ENCODE results near the gene ENDOU.

The ENDOU gene

DNA sequence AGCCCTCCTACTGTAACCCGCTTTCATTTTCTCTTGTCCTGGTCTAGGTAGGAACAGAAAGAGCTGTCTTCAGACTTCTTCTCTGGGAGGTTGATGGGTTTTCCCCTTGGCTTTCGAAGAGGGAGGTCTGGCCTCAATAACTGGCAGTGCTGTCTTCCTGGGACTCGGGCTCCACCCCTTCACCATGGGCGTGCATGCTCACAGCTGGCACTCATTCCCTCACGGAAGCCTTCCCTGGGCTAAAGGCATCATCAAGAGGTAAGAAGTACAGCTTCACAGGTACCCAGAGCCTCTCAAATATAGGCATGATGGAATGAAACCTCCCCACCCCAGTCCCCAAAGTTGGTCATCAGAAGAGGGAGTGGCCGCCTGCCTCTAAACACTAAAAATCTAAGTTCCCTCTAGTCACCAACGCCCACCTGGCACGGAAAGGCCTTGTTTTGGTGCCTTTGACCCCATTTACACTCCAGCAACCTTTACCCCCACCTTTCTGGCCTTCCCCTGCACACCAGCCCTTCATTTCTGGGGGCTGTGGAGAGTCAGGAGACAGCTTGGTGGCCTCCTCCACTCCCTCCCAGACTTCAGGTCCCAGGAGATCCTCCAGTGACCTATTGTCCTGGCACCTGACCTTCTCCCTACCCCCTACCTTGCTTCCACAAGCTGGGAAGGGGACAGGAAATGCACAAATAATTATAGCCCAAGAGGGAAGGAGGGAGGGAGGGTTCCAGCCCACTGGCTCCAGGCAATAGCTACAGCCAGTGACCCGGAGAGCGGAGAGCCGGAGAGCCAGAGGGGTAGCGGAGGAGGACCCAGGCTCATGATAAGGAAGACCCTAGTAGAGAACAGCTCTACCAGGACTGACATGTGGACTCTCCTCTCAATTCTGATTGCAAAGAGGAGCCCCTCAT lies 30.6 kb upstream of the ENDOU start:
- TF ChIP-seq, protein P1, sequence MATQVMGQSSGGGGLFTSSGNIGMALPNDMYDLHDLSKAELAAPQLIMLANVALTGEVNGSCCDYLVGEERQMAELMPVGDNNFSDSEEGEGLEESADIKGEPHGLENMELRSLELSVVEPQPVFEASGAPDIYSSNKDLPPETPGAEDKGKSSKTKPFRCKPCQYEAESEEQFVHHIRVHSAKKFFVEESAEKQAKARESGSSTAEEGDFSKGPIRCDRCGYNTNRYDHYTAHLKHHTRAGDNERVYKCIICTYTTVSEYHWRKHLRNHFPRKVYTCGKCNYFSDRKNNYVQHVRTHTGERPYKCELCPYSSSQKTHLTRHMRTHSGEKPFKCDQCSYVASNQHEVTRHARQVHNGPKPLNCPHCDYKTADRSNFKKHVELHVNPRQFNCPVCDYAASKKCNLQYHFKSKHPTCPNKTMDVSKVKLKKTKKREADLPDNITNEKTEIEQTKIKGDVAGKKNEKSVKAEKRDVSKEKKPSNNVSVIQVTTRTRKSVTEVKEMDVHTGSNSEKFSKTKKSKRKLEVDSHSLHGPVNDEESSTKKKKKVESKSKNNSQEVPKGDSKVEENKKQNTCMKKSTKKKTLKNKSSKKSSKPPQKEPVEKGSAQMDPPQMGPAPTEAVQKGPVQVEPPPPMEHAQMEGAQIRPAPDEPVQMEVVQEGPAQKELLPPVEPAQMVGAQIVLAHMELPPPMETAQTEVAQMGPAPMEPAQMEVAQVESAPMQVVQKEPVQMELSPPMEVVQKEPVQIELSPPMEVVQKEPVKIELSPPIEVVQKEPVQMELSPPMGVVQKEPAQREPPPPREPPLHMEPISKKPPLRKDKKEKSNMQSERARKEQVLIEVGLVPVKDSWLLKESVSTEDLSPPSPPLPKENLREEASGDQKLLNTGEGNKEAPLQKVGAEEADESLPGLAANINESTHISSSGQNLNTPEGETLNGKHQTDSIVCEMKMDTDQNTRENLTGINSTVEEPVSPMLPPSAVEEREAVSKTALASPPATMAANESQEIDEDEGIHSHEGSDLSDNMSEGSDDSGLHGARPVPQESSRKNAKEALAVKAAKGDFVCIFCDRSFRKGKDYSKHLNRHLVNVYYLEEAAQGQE (IDR thresholded peaks at IDR 0.05; ENCODE audit: insufficient read depth in 1 of 2, low read depth in 2 of 2, low read length in 2 of 2): no peak
- TF ChIP-seq TAF1 (IDR thresholded peaks at IDR 0.05; ENCODE audit: borderline replicate concordance, insufficient read depth, low read length) (no peak), POLR2AphosphoS5 (IDR thresholded peaks at IDR 0.05; ENCODE audit: low read depth, low read length) (no peak), SIN3A (IDR thresholded peaks at IDR 0.05; ENCODE audit: borderline replicate concordance, insufficient read depth, low read length) (no peak)

DNA sequence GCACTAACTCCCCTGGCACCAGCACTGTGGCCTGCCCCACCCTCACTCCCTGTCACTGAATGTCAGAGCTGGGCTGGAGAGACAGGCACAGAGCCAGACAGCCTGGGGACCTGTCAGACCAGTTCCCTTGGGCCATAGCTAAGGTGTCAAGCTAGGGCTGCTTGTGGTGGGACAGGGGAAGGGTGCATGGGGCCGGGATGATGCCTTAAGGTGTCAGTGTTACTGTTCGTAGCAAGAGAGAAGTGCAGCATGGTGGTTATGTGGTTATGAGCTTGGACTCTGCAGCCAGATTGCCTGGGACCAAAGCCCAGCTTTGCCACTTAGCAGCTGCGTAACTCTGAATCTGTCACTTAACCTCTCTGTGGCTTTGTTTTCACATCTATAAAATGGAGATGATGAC lies 29.6 kb upstream of the ENDOU start:
- TF ChIP-seq TAF1 (IDR thresholded peaks at IDR 0.05; ENCODE audit: borderline replicate concordance, insufficient read depth, low read length): no peak
- no peak for TF ChIP-seq SIN3A (IDR thresholded peaks at IDR 0.05; ENCODE audit: borderline replicate concordance, insufficient read depth, low read length)
- no peak for TF ChIP-seq POLR2AphosphoS5 (IDR thresholded peaks at IDR 0.05; ENCODE audit: low read depth, low read length)
- TF ChIP-seq FOXP2 (optimal IDR thresholded peaks at IDR 0.05; ENCODE audit: borderline replicate concordance, extremely low read depth, extremely low read length, insufficient read depth): no peak
- TF ChIP-seq, protein P1 (IDR thresholded peaks at IDR 0.05; ENCODE audit: insufficient read depth in 1 of 2, low read depth in 2 of 2, low read length in 2 of 2): no peak

DNA sequence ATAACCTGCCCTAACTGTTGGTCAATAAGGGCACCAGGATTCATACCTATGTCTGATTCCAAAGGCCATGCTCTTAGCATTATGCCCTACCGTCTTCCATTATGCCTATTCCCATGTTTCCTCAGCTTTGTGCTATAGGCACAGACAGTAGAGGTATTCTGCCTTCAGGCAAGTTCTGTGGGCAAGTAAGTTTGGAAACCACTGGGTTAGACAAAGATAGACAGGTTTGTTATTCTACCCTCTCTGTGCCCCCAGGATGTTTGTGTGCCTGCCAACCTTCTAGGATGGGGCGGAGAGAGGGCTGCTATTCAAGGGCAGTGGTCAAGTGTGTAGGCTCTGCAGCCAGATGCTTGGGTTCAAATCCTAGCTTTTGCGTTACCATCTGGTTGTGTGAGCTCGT lies 28.8 kb upstream of the ENDOU start:
- TF ChIP-seq FOXP2 (optimal IDR thresholded peaks at IDR 0.05; ENCODE audit: borderline replicate concordance, extremely low read depth, extremely low read length, insufficient read depth) (no peak), TAF1 (IDR thresholded peaks at IDR 0.05; ENCODE audit: borderline replicate concordance, insufficient read depth, low read length) (no peak), POLR2AphosphoS5 (IDR thresholded peaks at IDR 0.05; ENCODE audit: low read depth, low read length) (no peak), SIN3A (IDR thresholded peaks at IDR 0.05; ENCODE audit: borderline replicate concordance, insufficient read depth, low read length) (no peak)
- TF ChIP-seq, protein P1 (IDR thresholded peaks at IDR 0.05; ENCODE audit: insufficient read depth in 1 of 2, low read depth in 2 of 2, low read length in 2 of 2): no peak

DNA sequence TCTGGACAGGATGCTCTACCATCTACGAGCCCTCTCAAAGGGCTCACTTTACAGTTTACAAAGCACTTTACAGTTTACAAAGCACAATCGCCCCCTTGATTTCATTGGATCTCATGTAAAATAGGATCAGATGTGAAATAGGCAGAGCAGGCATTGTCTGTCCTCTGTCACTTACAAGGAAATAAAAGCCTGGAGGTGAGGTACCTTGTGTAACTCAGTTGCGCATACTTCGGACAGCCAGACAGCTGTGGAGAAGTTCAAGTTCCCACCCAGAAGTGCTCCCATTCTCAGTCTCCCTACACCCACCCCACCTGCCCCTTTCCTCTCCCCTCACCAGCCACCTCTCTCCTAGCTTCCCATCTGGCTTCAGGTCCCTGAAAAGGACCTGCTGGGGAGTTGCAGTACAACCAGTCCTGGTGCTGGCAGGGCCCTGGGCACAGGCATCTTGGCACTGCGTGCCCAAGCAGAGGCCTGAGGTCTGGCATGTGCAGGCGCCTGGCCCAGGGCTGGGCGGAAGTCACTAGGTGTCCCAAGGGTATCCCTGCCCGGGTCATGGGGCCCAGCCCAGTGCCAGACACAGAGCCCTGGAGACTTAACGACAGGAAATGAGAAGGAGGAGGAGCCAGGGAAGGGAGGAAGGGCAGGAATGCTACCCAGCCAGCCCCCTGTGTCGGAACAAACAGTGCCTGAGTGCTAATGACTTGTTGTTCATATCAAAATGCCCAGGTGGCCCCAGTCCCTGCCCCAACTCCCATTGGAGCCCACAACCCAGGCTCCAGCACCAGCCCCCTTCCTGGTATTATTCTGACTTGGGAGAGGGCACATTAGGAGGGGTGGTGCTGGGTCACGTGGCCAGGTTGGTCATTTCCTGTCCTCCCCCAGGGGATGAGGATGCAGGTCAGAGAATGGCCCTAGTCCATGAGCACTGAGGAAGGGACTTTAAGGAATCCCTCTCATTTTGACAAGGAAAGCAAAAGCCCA lies 28.0 kb upstream of the ENDOU start:
- TF ChIP-seq, protein P1 (IDR thresholded peaks at IDR 0.05; ENCODE audit: insufficient read depth in 1 of 2, low read depth in 2 of 2, low read length in 2 of 2): no peak
- TF ChIP-seq SIN3A (IDR thresholded peaks at IDR 0.05; ENCODE audit: borderline replicate concordance, insufficient read depth, low read length): no peak

Data from PFSK-1 (cell line).